GM18508 (cell line): ENCODE data around the gene JPH2.
A peak's percentile ranks its signal among the peaks of the same experiment; 100 is the strongest.
"Not testable (repeated sequence)": the region's sequence is repeated elsewhere in the genome, so short reads cannot be mapped to it uniquely, and the experiment has no call there.

Experiments
- ATAC-seq: cut with Tn5 transposase; IDR thresholded peaks from one replicate; pipeline ENCODE4 v1.9.1; 2021; ENCODE audit warnings: moderate number of reproducible peaks; ENCODE audit not compliant: insufficient read depth, unreplicated experiment

Gene JPH2

GRCh38 chr20:44212792-44213191, 25.8 kb upstream of the JPH2 start:
- ATAC-seq: no peak

DNA sequence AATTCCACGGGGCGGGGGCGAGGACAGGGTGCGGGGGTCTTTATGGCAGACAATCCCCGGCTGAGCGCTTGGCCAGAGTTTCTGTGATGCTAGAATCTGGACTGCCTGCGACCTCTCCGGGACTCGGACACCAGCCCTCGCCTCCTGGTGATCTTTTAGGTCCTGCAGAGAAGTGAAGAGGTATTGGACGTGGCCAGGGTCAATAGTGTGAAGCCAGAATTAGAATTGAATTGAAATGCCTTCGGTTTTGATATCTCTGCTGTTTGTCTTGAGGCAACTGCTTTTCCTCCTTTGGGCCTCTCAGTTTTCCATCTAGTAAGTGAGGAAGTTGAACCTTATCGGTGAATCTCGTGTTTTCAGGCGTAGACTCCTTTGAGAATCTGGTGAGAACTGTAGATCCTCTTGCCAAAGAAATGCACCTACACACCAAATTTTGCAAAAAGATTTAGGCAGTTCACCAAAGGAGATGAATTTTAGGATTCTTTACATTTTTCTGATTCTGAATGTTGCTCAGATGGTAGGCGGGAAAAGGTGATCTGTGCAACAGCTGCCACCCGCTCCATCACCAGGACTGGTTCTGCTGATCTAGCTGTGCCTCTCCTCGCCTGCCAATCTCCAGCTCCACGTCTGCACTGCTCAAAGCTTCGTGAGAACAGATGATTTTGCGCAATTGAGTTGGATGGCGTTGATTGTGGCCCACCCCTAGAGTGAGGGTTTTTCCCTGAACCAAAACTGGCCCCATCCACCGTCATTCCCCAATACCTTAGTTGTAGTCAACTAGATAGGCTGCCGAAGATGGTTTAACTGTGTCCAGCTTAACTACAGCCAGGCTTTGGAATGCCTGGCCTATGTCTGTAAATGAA, 24.4 kb upstream of the JPH2 start:
- peak; percentile 11 for ATAC-seq

- peak; percentile 43 for ATAC-seq
Observed at GRCh38 chr20:44210406-44211176, 23.6 kb upstream of the JPH2 start, which contains the start of gene OSER1. Gene OSER1, minus strand, starts transcription at chr20:44210771. Its CDS starts 3,814 bp downstream, at chr20:44206957.

- ATAC-seq: no peak
Observed at GRCh38 chr20:44209686-44210405, 22.9 kb upstream of the JPH2 start.

- no peak for ATAC-seq
Observed at GRCh38 chr20:44208770-44209169, 21.8 kb upstream of the JPH2 start.

DNA sequence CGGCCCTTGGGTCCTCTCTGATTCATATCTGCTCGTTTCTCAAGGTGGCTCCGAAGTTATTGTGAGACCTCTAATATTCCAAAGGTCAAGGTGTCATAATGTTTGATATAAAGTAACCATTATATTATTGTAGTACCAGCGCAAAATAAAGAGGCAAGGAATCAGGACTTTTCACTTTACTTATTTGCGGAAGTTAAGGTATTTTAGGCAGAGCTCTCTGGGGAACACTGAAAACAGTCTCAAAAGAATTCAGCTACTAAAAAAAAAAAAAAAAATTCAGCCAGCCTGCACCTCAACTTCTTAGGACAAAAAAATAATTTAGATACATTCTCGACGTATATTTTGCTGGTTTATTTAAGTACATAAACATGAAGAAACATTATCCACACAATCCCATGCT, 21.2 kb upstream of the JPH2 start:
- no peak for ATAC-seq

- ATAC-seq: no peak
Observed at GRCh38 chr20:44207126-44207723, 20.2 kb upstream of the JPH2 start.

DNA sequence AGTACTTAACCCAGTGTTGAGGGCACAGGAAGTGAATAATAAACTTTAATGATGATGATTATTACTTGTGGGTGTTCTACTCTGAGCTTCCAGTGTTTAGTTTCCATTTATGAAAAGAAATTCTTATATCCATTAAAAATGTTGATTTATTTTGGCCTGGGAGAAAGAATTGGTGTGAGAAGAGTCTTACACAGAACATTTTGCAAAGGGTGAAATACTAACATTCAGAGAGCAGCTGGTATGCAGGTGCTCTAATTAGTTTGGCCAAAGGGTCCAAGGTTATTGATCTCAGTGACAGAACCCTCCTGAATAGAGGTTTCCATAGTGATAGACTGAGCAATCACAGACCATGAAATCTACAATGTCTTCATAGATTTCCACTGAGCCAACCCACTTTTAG, 19.1 kb upstream of the JPH2 start:
- no peak for ATAC-seq

- no peak for ATAC-seq
Observed at GRCh38 chr20:44204832-44205215, 17.8 kb upstream of the JPH2 start.

DNA sequence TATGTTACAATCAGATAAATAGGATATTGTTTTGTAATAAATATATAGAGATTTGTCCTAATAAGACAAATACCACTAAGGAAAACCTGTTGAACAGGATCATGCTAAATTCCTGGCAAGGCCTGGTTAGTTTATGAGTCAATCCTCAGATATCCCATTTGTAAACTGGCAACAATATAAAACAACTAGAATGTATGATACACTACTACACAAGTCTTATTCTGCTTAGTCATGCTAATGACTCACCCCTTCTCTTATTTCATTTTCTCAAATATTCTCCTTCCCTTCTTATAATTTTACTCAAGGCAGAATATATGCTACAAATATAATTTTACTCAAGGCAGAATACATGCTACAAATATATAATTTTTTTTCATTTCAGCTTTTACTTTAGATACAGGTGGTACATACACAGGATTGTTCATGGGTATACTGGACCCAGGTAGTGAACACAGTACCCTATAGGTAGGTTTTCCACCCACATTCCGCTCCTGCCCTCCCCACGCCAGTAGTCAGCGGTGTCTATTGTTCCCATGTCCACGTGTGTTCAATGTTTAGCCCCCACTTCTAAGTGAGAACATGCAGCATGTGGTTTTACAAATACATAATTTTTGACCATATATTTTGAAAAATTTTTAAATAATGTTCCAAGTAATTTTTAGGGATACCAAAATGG, 17.3 kb upstream of the JPH2 start:
- no peak for ATAC-seq

GRCh38 chr20:44203161-44203560, 16.2 kb upstream of the JPH2 start:
- no peak for ATAC-seq

DNA sequence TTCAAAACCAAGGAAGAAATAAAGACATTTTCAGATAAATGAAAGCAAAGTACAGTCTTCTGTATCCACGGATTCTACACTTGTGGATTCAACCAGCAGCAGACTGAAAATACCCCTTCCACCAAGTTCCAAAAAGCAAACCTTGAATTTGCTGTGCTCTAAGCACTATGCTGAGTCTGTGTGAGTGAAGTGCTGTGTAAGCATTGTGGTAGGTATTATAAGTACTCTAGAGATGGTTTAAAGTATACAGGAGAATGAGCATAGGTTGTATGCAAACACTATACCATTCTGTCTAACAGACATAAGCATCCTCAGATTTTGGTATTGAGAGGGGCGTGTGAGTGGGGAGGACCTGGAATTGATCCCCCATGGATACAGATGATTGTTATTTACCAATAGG, 14.0 kb upstream of the JPH2 start:
- no peak for ATAC-seq

- no peak for ATAC-seq
Observed at GRCh38 chr20:44200371-44200770, 13.4 kb upstream of the JPH2 start.

DNA sequence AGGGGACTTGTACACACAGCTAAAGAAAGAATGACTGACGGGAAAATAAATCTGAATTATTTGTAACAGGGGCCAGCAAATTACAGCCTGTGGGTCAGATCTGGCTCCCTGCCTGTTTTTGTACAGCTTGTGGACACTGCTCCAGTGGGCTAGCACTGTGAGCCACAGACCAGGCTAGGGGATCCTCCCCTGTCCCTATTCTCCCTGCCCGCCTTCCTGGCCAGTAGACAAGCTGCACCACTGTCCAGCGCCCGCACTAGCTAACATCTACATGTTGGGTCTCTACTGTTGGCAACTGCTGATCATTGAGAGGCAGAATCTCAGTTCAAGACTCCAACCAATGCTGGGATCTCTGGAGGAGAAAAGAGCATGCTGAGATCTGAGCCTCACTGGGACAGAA, 12.9 kb upstream of the JPH2 start:
- no peak for ATAC-seq

DNA sequence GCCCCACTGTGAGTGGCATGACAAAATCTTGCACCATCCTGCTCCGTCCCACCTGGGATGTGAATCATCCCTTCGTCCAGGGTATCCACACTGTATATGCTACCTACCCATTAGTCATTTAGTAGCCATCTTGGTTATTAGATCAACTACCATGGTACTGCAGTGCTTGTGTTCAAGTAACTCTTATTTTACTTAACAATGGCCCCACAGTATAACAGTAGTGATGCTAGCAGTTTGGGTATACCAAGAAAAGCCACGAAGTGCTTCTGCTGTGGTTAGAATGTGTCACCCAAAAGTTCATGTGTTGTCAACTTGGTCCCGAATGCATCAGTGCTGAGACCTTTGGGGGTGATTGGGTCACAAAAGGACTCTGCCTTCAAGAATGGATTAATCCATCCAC, 11.9 kb upstream of the JPH2 start:
- no peak for ATAC-seq

GRCh38 chr20:44196271-44196670, 9.3 kb upstream of the JPH2 start:
- no peak for ATAC-seq

- no peak for ATAC-seq
Observed at GRCh38 chr20:44195605-44196004, 8.6 kb upstream of the JPH2 start.

GRCh38 chr20:44193801-44194200, 6.8 kb upstream of the JPH2 start:
- ATAC-seq: no peak

GRCh38 chr20:44191640-44192039, 4.7 kb upstream of the JPH2 start:
- not testable (repeated sequence) for ATAC-seq
